ENCODE results near the gene LDLRAD4.

Gene LDLRAD4

DNA sequence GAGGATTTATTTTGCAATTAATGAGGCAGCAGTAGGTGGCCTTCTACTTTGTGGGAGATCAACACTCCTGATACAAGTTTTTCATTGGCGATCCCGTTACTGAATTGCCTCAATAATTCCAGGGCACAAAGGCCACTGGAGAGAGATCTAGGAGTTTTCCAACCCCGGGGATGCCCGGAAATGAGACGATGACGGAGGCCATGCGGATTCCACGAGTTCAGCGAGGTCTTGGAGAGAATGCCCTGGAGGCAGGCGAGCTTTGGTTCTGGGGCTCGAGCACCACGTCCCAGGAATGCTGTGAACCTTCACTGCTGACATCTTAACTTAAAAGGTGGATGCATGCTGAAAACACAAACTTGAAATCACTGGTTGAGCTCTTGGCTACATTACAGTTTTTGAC is 74.2 kb downstream of the LDLRAD4 start:
- TF ChIP-seq, protein P1, sequence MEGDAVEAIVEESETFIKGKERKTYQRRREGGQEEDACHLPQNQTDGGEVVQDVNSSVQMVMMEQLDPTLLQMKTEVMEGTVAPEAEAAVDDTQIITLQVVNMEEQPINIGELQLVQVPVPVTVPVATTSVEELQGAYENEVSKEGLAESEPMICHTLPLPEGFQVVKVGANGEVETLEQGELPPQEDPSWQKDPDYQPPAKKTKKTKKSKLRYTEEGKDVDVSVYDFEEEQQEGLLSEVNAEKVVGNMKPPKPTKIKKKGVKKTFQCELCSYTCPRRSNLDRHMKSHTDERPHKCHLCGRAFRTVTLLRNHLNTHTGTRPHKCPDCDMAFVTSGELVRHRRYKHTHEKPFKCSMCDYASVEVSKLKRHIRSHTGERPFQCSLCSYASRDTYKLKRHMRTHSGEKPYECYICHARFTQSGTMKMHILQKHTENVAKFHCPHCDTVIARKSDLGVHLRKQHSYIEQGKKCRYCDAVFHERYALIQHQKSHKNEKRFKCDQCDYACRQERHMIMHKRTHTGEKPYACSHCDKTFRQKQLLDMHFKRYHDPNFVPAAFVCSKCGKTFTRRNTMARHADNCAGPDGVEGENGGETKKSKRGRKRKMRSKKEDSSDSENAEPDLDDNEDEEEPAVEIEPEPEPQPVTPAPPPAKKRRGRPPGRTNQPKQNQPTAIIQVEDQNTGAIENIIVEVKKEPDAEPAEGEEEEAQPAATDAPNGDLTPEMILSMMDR (IDR thresholded peaks at IDR 0.05; ENCODE audit: low read depth, low read length, missing control alignments), result no peak
- no peak for DNase-seq (ENCODE audit: low read depth)
- no peak overlapping the region for H3K4me3 ChIP-seq (ENCODE audit: low read depth, low read length)
- in situ Hi-C loops (cut with HindIII; ENCODE audit: low sequenced_read_pairs), result no loop called here

DNA sequence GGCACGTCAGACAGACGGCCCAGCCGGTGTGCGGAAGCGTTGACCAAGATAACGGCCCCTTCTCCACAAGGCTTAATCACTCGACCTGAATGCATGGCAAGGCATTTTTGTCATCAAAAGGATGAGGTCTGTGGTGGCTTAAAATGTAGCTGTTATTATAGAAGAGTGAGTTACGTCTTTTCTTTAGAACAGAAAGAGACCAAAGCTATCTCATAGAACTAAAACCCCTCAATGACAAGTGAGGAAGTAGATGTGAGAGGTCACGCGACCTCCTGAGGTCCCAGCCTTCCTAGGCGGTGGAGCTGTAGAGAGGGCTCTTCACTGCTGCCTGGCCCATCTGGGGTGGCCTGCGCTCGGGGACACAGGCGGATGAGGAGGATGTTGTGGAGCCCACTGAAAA is 75.7 kb downstream of the LDLRAD4 start:
- in situ Hi-C loops (cut with HindIII; ENCODE audit: low sequenced_read_pairs), result no loop called here
- TF ChIP-seq, protein P1 (IDR thresholded peaks at IDR 0.05; ENCODE audit: low read depth, low read length, missing control alignments), result no peak
- no peak for DNase-seq (ENCODE audit: low read depth)
- H3K4me3 ChIP-seq (ENCODE audit: low read depth, low read length), result no peak overlapping the region

DNA sequence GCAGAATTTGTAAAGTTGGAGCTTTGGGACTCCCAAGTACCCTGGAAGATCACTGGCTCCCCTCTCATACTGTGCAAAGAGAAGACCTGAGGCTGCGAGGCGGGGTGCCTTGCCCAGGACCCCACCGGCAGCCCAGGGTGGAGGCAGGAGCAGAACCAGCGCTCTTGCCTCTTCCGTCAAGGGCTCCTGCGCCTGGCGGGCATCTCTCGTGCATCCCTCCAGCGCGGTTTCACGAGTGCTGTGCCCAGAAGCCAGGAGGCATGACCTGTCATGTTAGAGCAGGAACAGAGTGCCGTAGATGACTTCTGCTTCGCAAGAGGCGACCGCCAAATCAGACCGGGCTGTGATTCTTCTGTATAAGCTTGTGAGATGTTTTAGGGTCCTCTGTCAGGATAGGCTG is 77.3 kb downstream of the LDLRAD4 start:
- in situ Hi-C loops (cut with HindIII; ENCODE audit: low sequenced_read_pairs), result no loop called here
- no peak for DNase-seq (ENCODE audit: low read depth)
- TF ChIP-seq, protein P1 (IDR thresholded peaks at IDR 0.05; ENCODE audit: low read depth, low read length, missing control alignments), result no peak
- H3K4me3 ChIP-seq (ENCODE audit: low read depth, low read length), result no peak overlapping the region

DNA sequence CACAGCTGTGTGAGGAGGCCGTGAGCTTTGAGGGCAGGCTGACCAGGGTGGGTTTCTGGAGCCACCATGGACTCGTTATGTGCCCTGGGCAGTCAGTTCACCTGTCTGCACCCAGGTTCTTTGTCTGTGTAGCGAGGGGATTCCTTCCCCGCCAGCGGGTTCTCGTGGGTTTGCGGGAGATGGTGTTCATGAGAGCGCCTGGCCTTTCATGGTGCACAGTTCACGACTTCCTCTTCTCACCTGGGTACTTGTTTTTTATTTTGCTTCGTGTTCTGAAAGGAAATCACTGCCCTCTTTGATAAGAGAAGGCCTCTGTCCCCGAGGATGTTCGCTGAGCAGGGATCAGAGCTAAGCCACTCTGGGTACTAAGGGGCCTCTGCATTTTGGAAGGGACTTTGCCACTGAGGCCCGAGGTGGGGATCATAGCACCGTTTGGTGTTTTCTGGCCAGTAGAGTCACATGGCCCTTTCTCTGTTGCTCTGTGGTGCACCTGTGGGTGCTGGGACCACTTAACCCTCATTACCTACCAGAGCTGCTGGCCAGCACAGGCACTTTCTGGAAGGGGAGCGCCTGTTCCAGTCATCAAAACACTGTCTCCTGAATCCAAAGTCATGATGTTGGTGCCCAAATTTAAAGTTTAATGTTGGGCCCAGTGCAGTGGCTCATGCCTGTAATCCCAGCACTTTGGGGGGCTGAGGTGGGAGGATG is 78.5 kb downstream of the LDLRAD4 start:
- in situ Hi-C loops (cut with HindIII; ENCODE audit: low sequenced_read_pairs), result no loop called here
- DNase-seq (ENCODE audit: low read depth), result no peak
- no peak overlapping the region for H3K4me3 ChIP-seq (ENCODE audit: low read depth, low read length)
- TF ChIP-seq, protein P1 (IDR thresholded peaks at IDR 0.05; ENCODE audit: low read depth, low read length, missing control alignments), result no peak

DNA sequence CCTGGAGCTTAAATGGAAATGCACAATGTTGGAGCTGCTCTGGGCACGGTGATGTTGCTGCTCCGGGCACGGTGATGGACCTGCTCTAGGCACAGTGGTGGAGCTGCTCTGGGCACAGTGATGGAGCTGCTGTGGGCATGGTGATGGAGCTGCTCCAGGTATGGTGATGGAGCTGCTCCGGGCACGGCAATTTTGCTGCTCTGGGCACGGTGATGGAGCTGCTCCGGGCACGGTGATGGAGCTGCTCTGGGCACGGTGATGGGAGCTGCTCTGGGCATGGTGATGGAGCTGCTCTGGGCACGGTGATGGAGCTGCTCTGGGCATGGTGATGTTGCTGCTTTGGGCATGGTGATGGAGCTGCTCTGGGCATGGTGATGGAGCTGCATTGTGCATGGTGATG is 79.7 kb downstream of the LDLRAD4 start:
- no peak overlapping the region for H3K4me3 ChIP-seq (ENCODE audit: low read depth, low read length)
- in situ Hi-C loops (cut with HindIII; ENCODE audit: low sequenced_read_pairs), result no loop called here
- TF ChIP-seq, protein P1 (IDR thresholded peaks at IDR 0.05; ENCODE audit: low read depth, low read length, missing control alignments), result no peak
- no peak for DNase-seq (ENCODE audit: low read depth)

DNA sequence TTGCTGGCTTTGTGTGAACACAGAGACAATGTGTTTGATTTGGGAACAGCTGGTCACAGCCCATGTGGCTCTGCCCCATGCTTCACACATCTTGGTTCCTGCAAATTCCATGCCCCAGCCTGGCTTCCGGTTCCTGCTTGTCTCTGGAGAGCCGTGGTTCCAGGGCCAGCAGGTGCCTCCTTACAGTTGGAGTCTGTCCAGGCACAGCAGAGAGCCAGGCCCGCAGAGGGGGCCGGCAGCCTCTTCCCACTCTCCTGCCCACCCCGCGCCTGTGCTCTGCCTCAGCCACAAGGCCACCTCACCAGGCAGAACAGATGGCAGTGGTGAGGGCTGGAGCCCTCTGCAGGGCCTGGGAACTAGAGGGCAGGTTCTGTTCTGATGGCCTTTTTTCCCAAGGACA is 81.5 kb downstream of the LDLRAD4 start:
- no peak overlapping the region for H3K4me3 ChIP-seq (ENCODE audit: low read depth, low read length)
- in situ Hi-C loops (cut with HindIII; ENCODE audit: low sequenced_read_pairs), result no loop called here
- TF ChIP-seq, protein P1 (IDR thresholded peaks at IDR 0.05; ENCODE audit: low read depth, low read length, missing control alignments), result no peak
- DNase-seq (ENCODE audit: low read depth), result no peak

Data from astrocyte of the cerebellum (primary cell).